Prostate gland (tissue), 2 donors: ENCODE measurements around the gene COL23A1.

Experiments
- POLR2A ChIP-seq: fragments of 450-650 bp; IDR thresholded peaks from one replicate; pipeline ENCODE4 v1.6.1; 2016; ENCODE audit warnings: antibody characterized with exemption, mild to moderate bottlenecking
- POLR2AphosphoS5 ChIP-seq: sonication (generic); formaldehyde crosslinking; IDR thresholded peaks from one replicate; pipeline ENCODE4 v1.6.1; 2017; ENCODE audit warnings: antibody characterized with exemption
- TF ChIP-seq, protein P1 (sequence below), 4 experiments: fragments of 200-600 bp in 2 of 4; fragments of 450-650 bp in 2 of 4; sonication (generic) in 2 of 4; IDR thresholded peaks; 1 replicate in 3 of 4; 2 replicates in 1 of 4; pipeline ENCODE4 v1.5.1; 2016 to 2019; ENCODE audit warnings: antibody characterized with exemption in 4 of 4, mild to moderate bottlenecking in 2 of 4, moderate library complexity in 2 of 4

DNA sequence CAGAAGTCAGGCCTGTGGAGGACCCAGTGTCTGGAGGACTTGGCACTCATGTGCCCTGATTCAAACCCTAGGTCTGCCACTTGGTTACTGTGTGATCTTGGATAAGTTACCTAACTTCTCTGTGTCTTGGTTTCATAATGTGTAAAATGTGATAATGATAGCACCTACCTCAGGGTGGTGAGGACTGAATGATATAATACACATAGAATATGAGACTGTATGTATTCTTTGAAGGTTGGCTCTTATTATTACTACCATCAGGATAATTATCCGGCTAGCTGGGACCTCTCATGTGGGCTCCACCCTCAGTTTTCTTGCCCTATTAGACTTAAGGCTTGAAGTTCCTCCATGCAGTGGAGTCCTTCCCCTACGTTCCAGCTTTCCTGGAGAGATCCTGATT is 172.2 kb downstream of the COL23A1 start:
- TF ChIP-seq POLR2A (no peak), POLR2AphosphoS5 (no peak)
- TF ChIP-seq, protein P1, sequence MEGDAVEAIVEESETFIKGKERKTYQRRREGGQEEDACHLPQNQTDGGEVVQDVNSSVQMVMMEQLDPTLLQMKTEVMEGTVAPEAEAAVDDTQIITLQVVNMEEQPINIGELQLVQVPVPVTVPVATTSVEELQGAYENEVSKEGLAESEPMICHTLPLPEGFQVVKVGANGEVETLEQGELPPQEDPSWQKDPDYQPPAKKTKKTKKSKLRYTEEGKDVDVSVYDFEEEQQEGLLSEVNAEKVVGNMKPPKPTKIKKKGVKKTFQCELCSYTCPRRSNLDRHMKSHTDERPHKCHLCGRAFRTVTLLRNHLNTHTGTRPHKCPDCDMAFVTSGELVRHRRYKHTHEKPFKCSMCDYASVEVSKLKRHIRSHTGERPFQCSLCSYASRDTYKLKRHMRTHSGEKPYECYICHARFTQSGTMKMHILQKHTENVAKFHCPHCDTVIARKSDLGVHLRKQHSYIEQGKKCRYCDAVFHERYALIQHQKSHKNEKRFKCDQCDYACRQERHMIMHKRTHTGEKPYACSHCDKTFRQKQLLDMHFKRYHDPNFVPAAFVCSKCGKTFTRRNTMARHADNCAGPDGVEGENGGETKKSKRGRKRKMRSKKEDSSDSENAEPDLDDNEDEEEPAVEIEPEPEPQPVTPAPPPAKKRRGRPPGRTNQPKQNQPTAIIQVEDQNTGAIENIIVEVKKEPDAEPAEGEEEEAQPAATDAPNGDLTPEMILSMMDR (IDR thresholded peaks at IDR 0.05), result no peak
